Spinal cord (tissue), 10 donors: ENCODE results near the gene DDAH1. TPM values are rescaled to one million over a fixed set of nuclear protein-coding genes. Genes with fewer than 3 reads are reported as not detected.
"Not testable (repeated sequence)": the region's sequence is repeated elsewhere in the genome, so short reads cannot be mapped to it uniquely, and the experiment has no call there.

Experiments
- DNase-seq, 6 donors: peaks; one replicate each; pipeline versions ENCODE4 v3.0.0 to v3.0.0-alpha.2; 2013 to 2015; ENCODE audit warnings: low spot score in 6 of 6, low read depth in 4 of 6
- H3K27ac ChIP-seq: one replicate; pipeline ENCODE4 v1.5.1; 2013; ENCODE audit warnings: low read depth, low read length, control low read depth
- H3K27me3 ChIP-seq: one replicate; pipeline ENCODE4 v1.6.1; 2013; ENCODE audit warnings: low read length; ENCODE audit not compliant: control insufficient read depth, insufficient read depth
- H3K36me3 ChIP-seq: one replicate; pipeline ENCODE4 v1.6.1; 2013; ENCODE audit warnings: low read length; ENCODE audit not compliant: control insufficient read depth, insufficient read depth
- H3K4me1 ChIP-seq: one replicate; pipeline ENCODE4 v1.6.1; 2013; ENCODE audit warnings: low read length; ENCODE audit not compliant: control insufficient read depth, insufficient read depth
- H3K4me3 ChIP-seq: one replicate; pipeline ENCODE4 v1.5.1; 2013; ENCODE audit warnings: low read depth, low read length, control low read depth
- H3K9me3 ChIP-seq: one replicate; pipeline ENCODE4 v1.6.1; 2013; ENCODE audit warnings: low read length; ENCODE audit not compliant: control insufficient read depth, insufficient read depth
- WGBS: methylation state at CpG from one replicate; pipeline ENCODE4 v1.1.5; 2013; ENCODE audit warnings: missing lambda C conversion rate; ENCODE audit not compliant: insufficient coverage; 5-methylcytosine and 5-hydroxymethylcytosine counted together
- polyA plus RNA-seq, 2 donors: library from polyadenylated mRNA; unstranded; fragments of 120-200 nt; gene quantifications; one replicate each; pipeline ENCODE4 v1.2.1, GENCODE V29; 2013; ENCODE audit not compliant: insufficient read length in 2 of 2
- total RNA-seq, 2 donors: library from RNA; depleted of rRNA in 1 of 2; stranded (reverse); fragments of 120-200 nt in 1 of 2; fragments of >200 nt in 1 of 2; gene quantifications; one replicate each; pipeline versions ENCODE4 v1.2.3 to v1.2.4, GENCODE V29; 2013 to 2014
- donor health status: healthy.

DDAH1 gene
- total and polyA plus RNA-seq, 4 donors: 68.1 to 203 (median 122) TPM

GRCh38 chr1:85358702-85359438 is 106.1 kb downstream of the DDAH1 start:
- Histone ChIP-seq H3K27ac (no peak overlapping the region), H3K36me3 (peaks cover 3% of the 10 kb centered on the region), H3K4me1 (peaks cover 3% of the 10 kb centered on the region), H3K9me3 (no peaks in the 10 kb centered on the region), H3K4me3 (no peak overlapping the region), H3K27me3 (no peaks in the 10 kb centered on the region)
- 97% methylated on average over 3 of the region's 5 CpGs for WGBS
- DNase-seq: no peak

GRCh38 chr1:85357817-85358216 is 107.1 kb downstream of the DDAH1 start:
- Histone ChIP-seq H3K4me3 (no peak overlapping the region), H3K27me3 (no peaks in the 10 kb centered on the region), H3K36me3 (peaks cover 3% of the 10 kb centered on the region), H3K9me3 (no peaks in the 10 kb centered on the region), H3K27ac (no peak overlapping the region), H3K4me1 (peaks cover 3% of the 10 kb centered on the region)
- no CpG with 5 or more reads among the region's 2 CpGs for WGBS
- no peak for DNase-seq

DNA sequence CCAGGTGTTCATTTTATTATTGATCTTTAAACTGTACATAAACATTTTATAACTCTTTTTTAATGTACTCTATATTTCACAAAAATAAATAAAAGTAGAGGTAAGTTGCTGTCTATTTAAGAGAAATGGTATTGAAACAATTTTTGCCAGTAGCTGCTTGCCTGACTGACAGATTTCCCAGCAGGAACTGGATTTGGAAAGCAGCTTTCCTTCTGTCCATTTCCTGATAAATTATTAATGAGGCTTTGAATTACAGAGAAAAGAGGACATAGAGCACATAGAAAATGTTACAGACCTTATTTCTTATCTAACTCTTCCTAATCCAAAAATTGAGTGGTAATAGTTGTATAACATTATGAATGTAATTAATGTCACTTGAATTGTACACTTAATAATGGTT is 108.8 kb downstream of the DDAH1 start:
- DNase-seq: no peak
- Histone ChIP-seq H3K4me3 (no peak overlapping the region), H3K27ac (no peak overlapping the region), H3K36me3 (peaks cover 3% of the 10 kb centered on the region), H3K9me3 (no peaks in the 10 kb centered on the region), H3K27me3 (no peaks in the 10 kb centered on the region), H3K4me1 (peaks cover 3% of the 10 kb centered on the region)

DNA sequence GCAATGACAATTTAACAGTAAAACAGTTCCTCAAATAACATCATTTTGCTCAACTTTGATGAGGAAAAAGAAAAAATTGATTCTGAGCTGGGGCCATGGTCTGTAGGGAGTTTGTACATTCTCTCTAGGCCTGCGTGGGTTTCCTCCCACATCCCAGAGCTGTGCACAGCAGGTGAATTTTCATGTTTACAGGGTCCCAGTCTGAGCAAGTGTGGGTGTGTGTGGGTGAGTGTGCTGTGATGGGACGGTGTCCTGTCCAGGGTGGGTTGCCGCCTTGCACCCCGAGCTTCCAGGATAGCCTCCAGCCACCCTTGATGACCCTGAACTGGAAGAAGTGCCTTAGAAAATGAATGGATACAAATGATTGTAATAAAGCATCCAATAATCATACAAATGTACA is 112.9 kb downstream of the DDAH1 start:
- no peak for DNase-seq
- Histone ChIP-seq H3K36me3 (no peaks in the 10 kb centered on the region), H3K9me3 (no peaks in the 10 kb centered on the region), H3K4me3 (no peak overlapping the region), H3K27me3 (no peaks in the 10 kb centered on the region), H3K4me1 (peaks cover under 1% of the 10 kb centered on the region), H3K27ac (no peak overlapping the region)
- WGBS: 50% methylated on average over 1 of the region's 4 CpGs

DNA sequence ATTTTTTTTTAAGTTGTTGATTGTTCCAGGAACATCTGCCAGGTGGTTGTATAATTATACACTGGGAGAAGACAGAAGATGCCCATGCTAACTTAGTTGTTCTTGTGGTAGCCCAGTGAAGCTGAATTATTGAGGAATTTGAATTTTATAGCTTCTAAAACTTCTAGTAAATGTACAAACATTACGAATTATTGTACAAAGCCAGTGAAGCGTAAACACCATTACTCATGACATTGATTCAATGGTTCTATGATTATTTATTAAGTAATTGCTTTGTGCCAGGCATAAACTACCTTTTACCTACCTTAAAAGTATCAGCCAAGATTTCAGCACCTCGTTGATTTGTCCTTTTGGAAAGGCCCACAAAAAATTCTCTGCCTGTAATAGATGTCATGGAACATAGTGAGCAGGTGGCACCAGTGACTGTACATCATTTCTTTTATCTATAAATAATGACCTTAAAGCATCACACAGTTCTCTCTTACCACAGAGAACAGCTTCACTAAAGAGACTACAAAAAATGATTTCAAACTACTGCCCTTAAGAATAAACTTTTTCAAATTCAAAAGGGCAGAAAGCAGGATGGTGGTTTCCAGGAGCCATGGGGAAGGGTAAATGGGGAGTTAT is 113.6 kb downstream of the DDAH1 start:
- H3K9me3 ChIP-seq: no peaks in the 10 kb centered on the region
- DNase-seq: no peak
- H3K4me1 ChIP-seq: no peaks in the 10 kb centered on the region
- no peaks in the 10 kb centered on the region for H3K36me3 ChIP-seq
- H3K4me3 ChIP-seq: no peak overlapping the region
- no peak overlapping the region for H3K27ac ChIP-seq
- no peaks in the 10 kb centered on the region for H3K27me3 ChIP-seq
- WGBS: no CpG with 5 or more reads among the region's 3 CpGs

DNA sequence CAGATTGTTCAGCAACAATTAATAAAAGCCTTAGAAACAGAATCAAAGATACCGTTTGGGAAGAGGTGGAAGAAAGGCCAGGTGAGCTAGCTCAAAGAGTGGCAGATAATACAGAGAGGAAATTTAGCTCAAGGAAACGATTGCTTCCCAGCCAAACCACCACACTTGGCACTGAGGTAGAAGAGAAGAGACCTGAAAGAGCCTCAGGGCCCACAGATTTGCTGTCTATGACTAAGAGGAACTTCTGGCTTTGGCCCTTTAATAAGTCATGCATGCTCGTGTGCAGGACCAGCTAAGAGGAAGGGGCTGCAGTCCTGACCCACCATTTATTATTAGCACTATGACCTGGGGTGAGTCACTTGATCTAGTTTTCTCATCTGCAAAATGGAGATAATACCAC is 115.7 kb downstream of the DDAH1 start:
- DNase-seq: no peak
- no peaks in the 10 kb centered on the region for H3K27me3 ChIP-seq
- H3K9me3 ChIP-seq: no peaks in the 10 kb centered on the region
- peaks cover 1% of the 10 kb centered on the region for H3K4me1 ChIP-seq
- 83% methylated on average over 1 of the region's 3 CpGs for WGBS
- no peaks in the 10 kb centered on the region for H3K36me3 ChIP-seq
- no peak overlapping the region for H3K27ac ChIP-seq
- H3K4me3 ChIP-seq: no peak overlapping the region

DNA sequence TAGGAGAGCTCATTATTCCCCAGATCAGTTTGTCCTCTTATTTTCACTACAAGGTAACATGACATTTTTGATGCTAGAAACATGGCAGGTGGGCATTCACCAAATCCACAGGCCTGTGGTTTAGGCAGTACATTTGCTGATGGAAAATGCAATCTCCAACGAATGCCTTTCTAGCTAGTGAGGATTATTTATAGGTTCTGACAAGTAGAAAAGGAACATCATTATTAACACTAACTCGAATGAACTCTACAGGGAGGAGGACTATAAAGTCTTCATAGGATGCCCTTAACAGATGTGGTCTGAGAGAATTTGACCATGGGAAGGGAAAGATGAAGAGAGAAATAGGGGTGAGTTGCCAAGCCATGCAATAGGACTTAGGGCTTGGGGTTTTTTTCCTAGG is 117.1 kb downstream of the DDAH1 start:
- WGBS: no CpG with 5 or more reads among the region's 2 CpGs

GRCh38 chr1:85347275-85347674 is 117.7 kb downstream of the DDAH1 start:
- H3K9me3 ChIP-seq, H3K4me3 ChIP-seq, DNase-seq, H3K4me1 ChIP-seq, H3K27me3 ChIP-seq, H3K36me3 ChIP-seq, H3K27ac ChIP-seq: not testable (repeated sequence)
- WGBS: no CpG with 5 or more reads among the region's 4 CpGs

More for the DNA sequence above, 117.1 kb downstream of the DDAH1 start:
- Histone ChIP-seq H3K9me3 (no peaks in the 10 kb centered on the region), H3K27ac (no peak overlapping the region), H3K27me3 (no peaks in the 10 kb centered on the region), H3K4me1 (peaks cover 3% of the 10 kb centered on the region), H3K36me3 (no peaks in the 10 kb centered on the region), H3K4me3 (no peak overlapping the region)
- no peak for DNase-seq

DNA sequence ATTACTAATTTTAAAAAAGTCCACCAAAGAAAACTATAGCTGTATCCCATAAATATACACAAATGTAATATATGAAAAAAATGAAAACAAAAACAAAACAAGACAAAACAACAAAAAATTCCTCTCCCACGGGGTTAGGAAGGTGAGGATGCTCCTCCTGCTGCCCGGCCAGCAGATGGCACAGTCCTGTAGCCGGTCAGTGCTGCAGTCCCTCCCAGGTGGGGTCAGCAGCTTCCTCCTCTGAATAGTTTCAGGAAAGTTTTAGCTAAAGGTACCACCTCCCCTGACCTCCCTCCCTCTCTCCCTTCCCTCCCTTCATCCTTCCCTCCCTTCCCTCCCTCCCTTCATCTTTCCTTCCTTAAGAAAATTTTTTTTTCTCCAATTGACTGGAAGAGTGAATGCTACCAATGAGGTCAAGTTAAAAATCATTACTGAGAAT is 120.7 kb downstream of the DDAH1 start:
- DNase-seq: no peak
- WGBS: 18% methylated on average over 2 of the region's 3 CpGs
- Histone ChIP-seq H3K27ac (no peak overlapping the region), H3K4me1 (peaks cover 3% of the 10 kb centered on the region), H3K4me3 (no peak overlapping the region), H3K36me3 (no peaks in the 10 kb centered on the region), H3K9me3 (no peaks in the 10 kb centered on the region), H3K27me3 (no peaks in the 10 kb centered on the region)
